Sigmoid colon (tissue), 4 donors: ENCODE results near the gene STK24.

Source experiments
- CTCF ChIP-seq, 4 experiments: fragments of 450-650 bp in 3 of 4; fragments of 200-600 bp in 1 of 4; IDR thresholded peaks; one replicate each; pipeline ENCODE4 v1.5.1; 2016 to 2019; ENCODE audit warnings: antibody characterized with exemption in 4 of 4, mild to moderate bottlenecking in 3 of 4, moderate library complexity in 2 of 4
- EP300 ChIP-seq, 4 donors: sonication (generic); formaldehyde crosslinking; IDR thresholded peaks; one replicate each; pipeline ENCODE4 v1.6.1; 2017; ENCODE audit warnings: antibody characterized with exemption in 4 of 4
- POLR2A ChIP-seq, 2 donors: fragments of 450-650 bp; IDR thresholded peaks; one replicate each; pipeline ENCODE4 v1.6.1; 2016; ENCODE audit warnings: antibody characterized with exemption in 2 of 2, mild to moderate bottlenecking in 2 of 2, moderate library complexity in 2 of 2

DNA sequence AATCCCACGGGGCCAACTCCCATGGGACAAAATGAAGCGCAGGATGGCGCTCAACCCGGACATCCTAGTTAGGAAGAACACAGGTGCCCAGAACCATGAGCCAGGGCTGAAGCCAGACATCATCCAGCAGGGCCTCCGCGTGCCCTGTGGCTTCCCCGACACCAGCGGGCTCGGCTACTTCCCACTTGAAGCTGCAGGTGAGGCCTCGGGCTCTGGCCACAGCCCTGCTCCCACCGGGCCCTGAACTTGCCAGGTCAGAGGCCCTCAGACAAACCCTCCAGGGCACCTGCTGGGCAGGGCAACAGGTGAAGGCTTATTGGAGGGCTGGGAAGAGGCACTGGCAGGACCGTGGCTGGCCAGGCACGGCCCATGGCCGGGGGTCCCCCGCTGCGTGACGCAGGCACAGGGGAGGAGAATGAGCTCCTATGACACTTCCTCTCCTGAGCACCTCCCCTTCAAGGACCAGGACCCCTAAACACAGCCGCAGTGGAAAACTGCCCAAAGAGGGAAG lies 117.7 kb downstream of the STK24 start:
- TF ChIP-seq CTCF (IDR thresholded peaks at IDR 0.05) (no peak), POLR2A (IDR thresholded peaks at IDR 0.05) (no peak), EP300 (IDR thresholded peaks at IDR 0.05) (no peak)
